ENCODE results near the gene MARCKS.

MARCKS gene, protein sequence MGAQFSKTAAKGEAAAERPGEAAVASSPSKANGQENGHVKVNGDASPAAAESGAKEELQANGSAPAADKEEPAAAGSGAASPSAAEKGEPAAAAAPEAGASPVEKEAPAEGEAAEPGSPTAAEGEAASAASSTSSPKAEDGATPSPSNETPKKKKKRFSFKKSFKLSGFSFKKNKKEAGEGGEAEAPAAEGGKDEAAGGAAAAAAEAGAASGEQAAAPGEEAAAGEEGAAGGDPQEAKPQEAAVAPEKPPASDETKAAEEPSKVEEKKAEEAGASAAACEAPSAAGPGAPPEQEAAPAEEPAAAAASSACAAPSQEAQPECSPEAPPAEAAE

GRCh38 chr6:113856625-113857555, at the start of gene MARCKS:
TSS of gene MARCKS (plus strand) at chr6:113857345. CDS start at chr6:113857746, 401 bp downstream.
- peak; percentile 82 to 92 for DNase-seq

DNA sequence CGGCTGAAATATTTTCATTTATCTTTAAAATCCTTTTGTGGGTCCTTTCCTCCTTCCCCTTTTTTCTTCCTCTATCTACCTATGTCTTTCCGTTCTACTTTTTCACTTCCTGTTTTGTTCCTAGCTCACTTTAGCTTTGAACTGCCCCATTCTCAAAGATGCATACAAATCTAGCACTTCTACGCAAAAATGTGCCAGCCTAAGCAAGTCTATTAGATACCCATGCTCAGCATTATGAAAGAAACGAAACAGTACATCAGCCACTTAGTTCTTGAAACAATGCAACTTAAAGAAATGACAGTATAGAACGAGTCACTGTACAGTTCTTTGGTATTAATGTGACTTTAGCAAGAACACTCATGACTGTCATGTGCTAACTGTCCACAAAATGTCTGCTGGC, 47.3 kb upstream of the MARCKS start:
- DNase-seq = no peak

GRCh38 chr6:113813142-113813541, 44.0 kb upstream of the MARCKS start:
- DNase-seq = no peak

DNA sequence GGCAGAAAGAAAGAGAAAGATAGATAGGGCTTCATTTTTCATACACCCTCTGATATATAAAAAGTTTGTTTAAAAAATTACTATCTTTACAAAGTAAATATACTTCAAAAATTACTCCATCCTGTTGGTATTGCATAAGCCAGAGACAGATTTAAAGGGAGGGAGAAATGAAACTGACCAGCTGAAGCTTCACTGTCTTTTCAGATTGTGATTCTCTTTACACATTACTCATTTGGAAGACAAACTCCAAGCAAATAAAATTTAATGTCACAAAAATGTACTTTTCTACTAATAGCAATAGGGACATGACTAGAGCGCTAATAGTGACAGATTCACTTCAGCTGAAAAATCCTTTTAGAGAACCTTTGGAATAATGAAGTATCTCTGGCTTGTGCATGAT, 38.6 kb upstream of the MARCKS start:
- DNase-seq = no peak

GRCh38 chr6:113819169-113819830, 37.8 kb upstream of the MARCKS start:
- no peak for DNase-seq

- DNase-seq = no peak
These were observed 36.4 kb upstream of the MARCKS start for GRCh38 chr6:113820761-113821160.

DNA sequence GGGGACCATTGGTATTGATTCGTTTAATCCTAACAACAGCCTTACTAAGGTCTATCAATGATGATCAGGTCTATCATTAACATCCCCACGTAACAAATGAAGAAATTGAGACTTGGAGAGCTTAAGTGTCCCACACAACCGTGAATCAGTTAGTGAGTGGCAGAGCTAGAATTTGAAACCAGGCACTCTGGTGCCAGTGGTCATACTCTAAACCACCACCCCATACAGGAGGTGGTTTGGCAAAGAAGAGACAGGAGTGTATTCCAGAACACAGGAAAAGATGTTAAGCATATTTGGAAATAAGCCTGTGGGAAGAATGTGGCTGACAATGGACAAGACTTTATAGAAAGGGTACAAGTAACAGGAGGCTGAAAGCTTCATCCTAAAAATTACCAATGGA, 35.7 kb upstream of the MARCKS start:
- DNase-seq = no peak

- DNase-seq = no peak
These were observed 33.2 kb upstream of the MARCKS start for GRCh38 chr6:113823916-113824315.

DNA sequence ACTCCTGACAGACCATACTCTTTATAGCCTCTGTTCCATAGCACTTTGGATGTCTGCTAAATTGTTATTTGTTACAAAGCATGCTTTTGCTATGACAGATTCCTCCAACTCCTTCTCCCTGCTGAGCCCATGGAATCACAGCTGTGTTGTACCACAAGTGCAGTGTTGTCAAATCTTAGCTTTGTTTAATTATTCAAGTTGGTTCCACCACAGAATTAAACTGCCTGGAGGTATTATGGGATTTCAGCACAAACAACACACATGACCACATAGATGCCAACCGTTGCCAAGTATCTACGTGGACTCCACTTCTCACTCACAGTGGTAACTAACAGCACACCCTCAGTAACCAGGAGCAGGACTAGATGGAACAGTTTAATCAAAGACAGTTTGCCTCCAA, 32.7 kb upstream of the MARCKS start:
- no peak for DNase-seq

DNA sequence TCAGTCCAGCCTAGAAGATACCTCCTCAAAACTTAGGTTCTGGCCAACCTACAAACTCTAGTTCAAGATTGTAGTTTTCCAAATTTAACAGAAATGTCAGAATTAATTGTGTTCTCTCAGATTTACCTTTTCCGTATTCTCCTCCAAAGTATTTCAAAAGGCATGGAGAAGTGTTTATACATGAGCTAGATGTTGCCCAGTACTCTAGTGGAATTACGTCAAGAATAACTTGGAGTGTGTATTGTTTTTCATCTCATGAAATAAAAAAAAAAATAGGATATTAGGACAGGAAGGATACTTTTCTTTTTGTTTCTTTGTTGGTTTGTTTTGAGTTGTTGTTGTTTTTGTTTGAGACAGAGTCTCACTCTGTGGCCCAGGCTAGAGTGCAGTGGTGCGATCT, 32.3 kb upstream of the MARCKS start:
- DNase-seq = no peak

DNA sequence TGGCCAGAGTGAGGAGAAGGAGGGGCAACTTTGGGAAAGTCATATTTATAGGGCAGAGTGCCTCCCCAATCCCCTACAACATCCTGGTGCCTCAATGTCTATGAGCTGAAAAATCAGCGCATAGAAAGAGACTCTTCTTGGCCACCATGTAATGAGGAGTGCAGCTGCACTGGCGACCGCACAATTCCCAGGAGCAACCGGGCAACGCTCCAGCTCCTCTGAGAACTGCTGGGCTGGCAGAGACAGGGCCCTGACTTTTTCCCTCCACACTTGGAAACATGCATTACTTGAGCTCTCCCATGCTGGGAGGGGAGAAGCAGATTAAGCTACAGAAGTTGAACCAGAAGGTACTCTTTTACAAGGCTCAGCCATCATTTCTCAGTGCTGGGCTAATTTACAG, 31.4 kb upstream of the MARCKS start:
- DNase-seq = peak in 1 of 2 experiments; percentile 50

DNA sequence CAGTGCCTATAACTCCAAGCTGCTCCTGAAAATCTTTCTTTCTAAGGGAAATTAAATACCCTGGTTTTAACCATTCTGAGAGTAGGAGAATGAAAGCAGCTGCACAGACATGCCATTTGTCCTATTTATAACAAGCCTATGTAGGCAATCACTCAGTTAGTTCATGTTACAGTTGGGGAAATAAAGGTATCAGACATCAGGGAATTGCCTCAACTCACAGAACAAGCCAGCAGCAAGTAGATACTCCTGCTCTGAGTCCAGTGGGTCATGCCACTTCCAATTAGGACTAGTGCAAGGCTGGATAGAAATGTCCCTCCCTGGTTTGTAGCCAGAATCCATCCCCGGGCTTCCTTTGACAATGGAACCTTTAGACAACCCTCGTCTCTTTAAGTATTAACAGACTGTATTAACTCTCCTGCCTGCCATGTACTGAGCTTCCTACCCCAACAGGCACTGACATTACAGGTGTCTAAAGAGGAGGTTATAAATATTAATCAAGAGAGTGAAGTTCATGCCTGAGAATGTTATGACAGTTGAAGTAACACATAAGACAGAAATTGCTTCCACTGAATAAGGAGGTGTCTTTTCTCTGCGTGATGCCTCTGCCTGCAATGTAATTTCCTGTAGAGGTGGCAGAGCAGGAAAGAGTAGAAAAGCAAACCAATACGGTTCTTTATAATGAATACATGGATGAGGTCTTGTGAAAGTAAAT, 28.0 kb upstream of the MARCKS start:
- no peak for DNase-seq

DNA sequence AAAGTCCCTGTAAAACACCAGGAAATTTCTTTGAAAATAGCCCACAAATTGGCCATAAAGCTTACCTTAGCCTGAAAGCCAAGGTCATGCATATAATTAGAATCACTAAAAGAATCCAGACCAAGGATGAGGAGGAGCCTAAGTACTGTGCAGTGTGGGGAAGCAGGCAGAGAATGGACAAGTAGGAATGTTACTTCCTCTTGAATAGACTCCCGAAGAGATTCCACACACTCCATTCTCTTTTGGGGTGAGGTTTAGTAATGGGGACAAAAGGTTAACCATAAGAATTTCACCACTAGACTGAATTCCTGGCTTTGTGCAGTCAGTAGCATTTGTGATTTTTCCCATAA, 27.5 kb upstream of the MARCKS start:
- no peak for DNase-seq

- no peak for DNase-seq
These were observed 27.0 kb upstream of the MARCKS start for GRCh38 chr6:113830140-113830539.

GRCh38 chr6:113833537-113833936, 23.6 kb upstream of the MARCKS start:
- DNase-seq = no peak

DNA sequence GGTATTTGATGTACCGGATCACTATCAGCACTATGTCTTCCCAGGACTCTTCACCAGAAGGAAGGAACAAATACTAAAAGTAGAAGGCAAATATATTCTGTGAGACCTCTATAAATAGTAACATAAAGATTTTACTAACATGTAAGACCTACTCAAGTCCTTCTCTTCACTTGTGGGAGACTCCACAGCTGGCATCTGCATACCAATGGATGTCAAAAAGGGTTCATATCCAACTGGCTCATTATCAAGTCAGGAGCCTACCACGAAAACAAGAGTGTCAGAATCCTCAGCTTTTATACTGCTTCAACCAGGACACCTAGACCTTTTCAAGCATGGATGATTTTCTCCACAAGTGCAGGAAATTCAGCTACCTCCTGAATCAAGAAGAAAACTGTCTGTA, 20.0 kb upstream of the MARCKS start:
- no peak for DNase-seq

GRCh38 chr6:113842165-113842564, 15.0 kb upstream of the MARCKS start:
- DNase-seq = no peak

- DNase-seq = no peak
These were observed 13.6 kb upstream of the MARCKS start for GRCh38 chr6:113843500-113844073.

DNA sequence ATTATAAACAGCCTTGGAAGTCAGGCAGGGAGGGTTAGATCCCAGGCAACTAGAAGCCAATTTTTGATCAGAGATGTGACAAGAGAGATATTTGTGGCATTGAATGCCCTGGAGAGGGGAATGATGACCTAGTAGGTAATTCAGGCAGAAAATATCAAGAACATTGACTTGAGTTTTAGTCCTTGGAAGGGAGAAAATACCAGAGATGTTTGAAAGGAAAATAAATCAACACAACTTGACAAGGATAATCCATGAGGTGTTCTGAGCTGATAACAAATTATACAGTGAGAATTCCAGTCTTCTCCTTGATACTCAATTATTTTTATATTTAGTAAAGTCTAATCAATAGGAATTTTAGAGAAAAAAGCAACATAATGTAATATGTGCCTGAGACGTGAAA, 10.6 kb upstream of the MARCKS start:
- no peak for DNase-seq

- no peak for DNase-seq
These were observed 9.7 kb upstream of the MARCKS start for GRCh38 chr6:113847447-113847846.

- no peak for DNase-seq
These were observed 8.9 kb upstream of the MARCKS start for GRCh38 chr6:113848280-113848679.

DNA sequence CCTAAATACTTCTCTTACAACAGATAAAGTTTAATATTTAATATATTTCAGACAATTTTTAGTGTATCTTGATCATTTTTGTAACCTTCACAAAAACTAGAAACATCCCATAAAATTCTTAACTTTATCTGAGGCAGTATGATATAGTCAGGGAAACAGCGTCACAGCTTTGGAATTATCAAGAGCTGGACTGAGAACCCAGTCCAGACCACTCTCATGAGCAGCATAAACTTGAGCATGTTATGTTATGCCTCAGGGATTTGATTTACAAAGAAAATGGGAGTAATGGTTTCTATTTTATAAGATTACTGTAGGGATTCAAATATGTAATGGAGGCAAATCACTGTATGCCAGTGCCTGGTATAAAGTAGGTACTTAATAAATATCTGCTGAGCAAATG, 8.3 kb upstream of the MARCKS start:
- DNase-seq = no peak

- DNase-seq = no peak
These were observed 3.9 kb upstream of the MARCKS start for GRCh38 chr6:113853252-113853651.
